Stimulated activated CD8-positive, alpha-beta memory T cell treated with anti-CD3 and anti-CD28 coated beads, Interleukin-4, amount 100 ng/mL, for 1 hour (primary cell): Measurements from ENCODE around the gene MED4.
"Not testable (repeated sequence)": the region's sequence is repeated elsewhere in the genome, so short reads cannot be mapped to it uniquely, and the experiment has no call there.

ENCODE experiments used
- DNase-seq, 2 donors: peaks; one replicate each; pipeline ENCODE4 v3.0.0-alpha.2; 2020; ENCODE audit warnings: low read depth in 2 of 2, low spot score in 1 of 2

The MED4 gene

GRCh38 chr13:48096670-48097069, 1.8 kb upstream of the MED4 start:
- no peak for DNase-seq

GRCh38 chr13:48094404-48094780, 512 bp downstream of the MED4 start:
- no peak for DNase-seq

- DNase-seq: no peak
Measured at GRCh38 chr13:48093588-48093987, 1.3 kb downstream of the MED4 start.

- no peak for DNase-seq
Measured at GRCh38 chr13:48086272-48086671, 8.6 kb downstream of the MED4 start.

GRCh38 chr13:48081739-48082138, 13.2 kb downstream of the MED4 start:
- DNase-seq: no peak

- DNase-seq: no peak
Measured at GRCh38 chr13:48078251-48078656, 16.6 kb downstream of the MED4 start.

- DNase-seq: no peak
Measured at GRCh38 chr13:48074006-48074405, 20.9 kb downstream of the MED4 start.

DNA sequence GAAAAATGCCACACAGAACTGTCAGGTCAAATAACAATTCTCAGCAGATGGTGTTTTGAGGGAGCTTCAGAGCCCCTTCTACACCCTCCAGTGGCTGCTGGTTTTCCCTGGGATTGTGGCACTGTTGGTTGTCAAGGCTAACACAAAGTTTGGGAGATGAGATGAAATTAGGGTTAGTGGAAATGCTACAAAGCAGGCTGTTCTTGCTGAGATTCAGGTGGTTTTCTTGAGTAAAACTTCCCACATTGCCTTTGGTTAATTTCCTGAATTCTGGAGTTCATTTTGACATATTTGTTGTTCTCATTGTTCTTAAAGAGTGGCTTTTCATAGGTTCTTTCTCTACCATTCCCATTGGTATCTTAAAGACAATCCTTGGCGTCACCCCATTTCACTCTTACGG, 22.1 kb downstream of the MED4 start:
- no peak for DNase-seq

- no peak for DNase-seq
Measured at GRCh38 chr13:48072304-48072703, 22.6 kb downstream of the MED4 start.

GRCh38 chr13:48070942-48071341, 24.0 kb downstream of the MED4 start:
- no peak for DNase-seq

DNA sequence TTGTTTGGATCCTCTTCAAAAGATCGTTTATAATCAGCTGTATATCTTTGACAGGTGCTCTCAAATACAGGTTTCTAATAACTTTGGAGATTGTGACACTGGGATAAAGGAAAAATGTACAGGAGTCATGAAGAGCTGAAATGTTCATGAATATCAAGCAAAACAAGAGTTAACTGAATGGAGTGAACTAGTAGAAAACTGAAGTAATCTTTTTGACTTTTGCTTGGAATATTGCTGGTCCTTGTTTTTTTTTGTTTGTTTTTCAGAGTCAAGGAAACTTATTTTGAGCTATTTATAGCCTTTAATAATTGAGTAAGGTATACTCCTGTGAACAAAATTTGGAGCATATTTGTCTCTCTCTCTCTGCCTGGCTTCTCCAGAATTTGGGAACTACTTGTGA, 25.3 kb downstream of the MED4 start:
- no peak for DNase-seq

DNA sequence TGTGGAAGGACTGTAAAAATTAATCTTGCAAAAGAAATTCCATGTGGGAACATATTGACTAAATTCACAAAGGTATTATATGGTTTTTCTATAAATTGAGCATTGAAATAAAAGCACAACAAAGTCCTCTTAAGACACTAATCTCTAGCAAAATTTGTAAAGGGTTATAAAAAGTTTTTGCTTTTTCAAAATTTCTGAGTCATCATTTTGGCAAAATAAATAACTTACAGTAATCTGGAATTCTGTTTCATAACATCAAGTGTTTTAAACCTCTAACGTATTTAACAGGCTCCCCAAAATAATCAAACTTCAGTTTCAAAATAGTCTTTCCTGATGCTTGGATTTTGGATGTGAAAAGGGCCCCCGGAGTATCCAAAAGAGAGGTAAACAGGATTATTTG, 26.0 kb downstream of the MED4 start:
- DNase-seq: no peak

DNA sequence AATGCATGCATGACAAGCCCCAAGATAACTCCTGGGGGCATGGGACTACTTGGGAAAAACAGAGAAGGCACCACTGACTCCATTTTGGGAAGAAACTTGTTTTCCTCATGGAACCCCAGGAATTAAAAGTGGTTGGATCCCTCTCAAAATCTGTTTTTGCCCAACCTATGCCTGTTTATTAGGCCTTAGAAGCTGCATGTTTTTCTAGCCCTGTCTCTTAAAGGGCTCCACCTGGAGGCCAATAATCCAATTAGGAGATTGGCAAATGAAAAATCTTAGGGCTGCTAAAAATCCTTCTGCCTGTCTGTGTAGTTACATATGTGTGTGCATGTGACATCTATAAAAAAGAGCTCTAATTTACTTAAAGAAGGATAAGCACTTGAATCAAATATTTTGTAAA, 26.9 kb downstream of the MED4 start:
- DNase-seq: no peak

- DNase-seq: no peak
Measured at GRCh38 chr13:48066310-48066989, 28.5 kb downstream of the MED4 start.

GRCh38 chr13:48059951-48060350, 35.0 kb downstream of the MED4 start:
- not testable (repeated sequence) for DNase-seq

- DNase-seq: not testable (repeated sequence)
Measured at GRCh38 chr13:48058536-48058935, 36.4 kb downstream of the MED4 start.

DNA sequence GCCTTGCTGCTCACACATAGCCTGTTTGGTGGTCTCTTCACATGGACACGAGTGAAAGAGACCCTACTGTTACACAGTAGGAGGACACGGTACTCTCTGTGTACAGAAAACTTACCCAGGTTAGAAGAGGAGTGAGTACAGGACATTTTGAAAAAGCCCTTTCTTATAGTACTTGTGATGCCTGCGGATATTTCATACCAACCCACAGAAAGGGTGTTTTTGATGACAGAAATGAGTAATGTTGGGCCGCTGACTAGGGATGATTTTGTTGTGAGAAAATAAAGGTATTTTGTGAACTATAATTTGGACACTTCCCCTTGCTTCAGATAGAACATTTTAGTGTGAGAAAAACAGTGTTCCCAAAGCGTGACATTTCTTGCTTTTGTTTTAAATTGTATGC, 39.2 kb downstream of the MED4 start:
- no peak for DNase-seq

DNA sequence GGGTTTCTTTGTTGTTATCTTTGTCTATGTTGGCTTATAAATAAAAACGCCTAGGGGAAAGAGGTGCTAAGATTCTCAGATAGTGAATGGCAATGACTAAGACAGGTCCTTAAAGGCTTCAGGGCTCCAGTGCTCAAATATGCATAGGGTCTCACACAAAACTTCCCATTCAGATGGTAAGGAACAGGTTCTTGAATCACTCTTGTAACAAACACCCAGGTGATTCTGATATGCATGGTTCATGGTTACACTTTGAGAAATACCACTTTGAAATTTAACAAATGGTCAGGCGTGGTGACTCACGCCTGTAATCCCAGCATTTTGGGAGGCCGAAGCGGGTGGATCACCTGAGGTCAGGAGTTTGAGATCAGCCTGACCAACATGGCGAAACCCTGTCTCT, 40.3 kb downstream of the MED4 start:
- no peak for DNase-seq

GRCh38 chr13:48050550-48050949, 44.4 kb downstream of the MED4 start:
- DNase-seq: no peak

- no peak for DNase-seq
Measured at GRCh38 chr13:48043789-48044503, 51.0 kb downstream of the MED4 start.

GRCh38 chr13:48042894-48043293, 52.0 kb downstream of the MED4 start:
- no peak for DNase-seq

- no peak for DNase-seq
Measured at GRCh38 chr13:48040896-48041295, 54.0 kb downstream of the MED4 start.

DNA sequence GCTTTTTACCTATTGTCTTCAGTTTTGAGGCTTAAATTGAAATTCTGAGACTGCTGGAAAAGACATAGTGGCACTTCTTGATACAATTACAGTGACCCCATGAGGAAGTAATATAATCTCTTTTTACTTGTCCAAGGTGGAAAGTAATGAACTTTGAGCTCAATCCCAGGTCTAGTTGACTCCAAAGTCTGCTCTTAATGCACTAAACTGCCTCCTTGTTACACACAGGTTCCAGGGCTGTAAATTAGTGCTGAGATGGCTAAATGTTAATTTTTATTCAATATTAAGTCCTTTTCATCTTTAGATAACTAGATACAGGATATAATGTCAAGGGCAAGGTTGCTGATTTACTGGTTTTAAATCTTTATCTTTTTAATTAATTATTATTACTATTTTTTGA, 54.9 kb downstream of the MED4 start:
- DNase-seq: no peak
